Vagina (tissue), 2 donors: ENCODE results near the gene ZNF83.

ENCODE experiments used
- POLR2AphosphoS5 ChIP-seq, 2 donors: sonication (generic); formaldehyde crosslinking; IDR thresholded peaks; one replicate each; pipeline ENCODE4 v1.9.0; 2017; ENCODE audit warnings: antibody characterized with exemption in 2 of 2, mild to moderate bottlenecking in 2 of 2, low read depth in 1 of 2; ENCODE audit not compliant: insufficient read depth in 1 of 2
- TF ChIP-seq, protein P1 (sequence below), 3 experiments: fragments of 450-650 bp in 2 of 3; fragments of 200-600 bp in 1 of 3; sonication (generic) in 1 of 3; IDR thresholded peaks; one replicate each; pipeline ENCODE4 v1.5.1; 2017 to 2019; ENCODE audit warnings: antibody characterized with exemption in 3 of 3, mild to moderate bottlenecking in 2 of 3, moderate library complexity in 2 of 3

- TF ChIP-seq, protein P1, sequence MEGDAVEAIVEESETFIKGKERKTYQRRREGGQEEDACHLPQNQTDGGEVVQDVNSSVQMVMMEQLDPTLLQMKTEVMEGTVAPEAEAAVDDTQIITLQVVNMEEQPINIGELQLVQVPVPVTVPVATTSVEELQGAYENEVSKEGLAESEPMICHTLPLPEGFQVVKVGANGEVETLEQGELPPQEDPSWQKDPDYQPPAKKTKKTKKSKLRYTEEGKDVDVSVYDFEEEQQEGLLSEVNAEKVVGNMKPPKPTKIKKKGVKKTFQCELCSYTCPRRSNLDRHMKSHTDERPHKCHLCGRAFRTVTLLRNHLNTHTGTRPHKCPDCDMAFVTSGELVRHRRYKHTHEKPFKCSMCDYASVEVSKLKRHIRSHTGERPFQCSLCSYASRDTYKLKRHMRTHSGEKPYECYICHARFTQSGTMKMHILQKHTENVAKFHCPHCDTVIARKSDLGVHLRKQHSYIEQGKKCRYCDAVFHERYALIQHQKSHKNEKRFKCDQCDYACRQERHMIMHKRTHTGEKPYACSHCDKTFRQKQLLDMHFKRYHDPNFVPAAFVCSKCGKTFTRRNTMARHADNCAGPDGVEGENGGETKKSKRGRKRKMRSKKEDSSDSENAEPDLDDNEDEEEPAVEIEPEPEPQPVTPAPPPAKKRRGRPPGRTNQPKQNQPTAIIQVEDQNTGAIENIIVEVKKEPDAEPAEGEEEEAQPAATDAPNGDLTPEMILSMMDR (IDR thresholded peaks at IDR 0.05): no peak
- no peak for TF ChIP-seq POLR2AphosphoS5 (IDR thresholded peaks at IDR 0.05; ENCODE audit: insufficient read depth in 1 of 2, low read depth in 1 of 2)
Observed at GRCh38 chr19:52651956-52652355, 13.8 kb upstream of the ZNF83 start.
